NCI-H524 treated with DMSO at 0.1 percent for 48 hours (cell line): ENCODE results near the gene PDGFRB.

Experiments used
- DNase-seq: peaks from one replicate; lab custom pipeline; 2025; lab: John Stamatoyannopoulos, UW

Gene PDGFRB

DNA sequence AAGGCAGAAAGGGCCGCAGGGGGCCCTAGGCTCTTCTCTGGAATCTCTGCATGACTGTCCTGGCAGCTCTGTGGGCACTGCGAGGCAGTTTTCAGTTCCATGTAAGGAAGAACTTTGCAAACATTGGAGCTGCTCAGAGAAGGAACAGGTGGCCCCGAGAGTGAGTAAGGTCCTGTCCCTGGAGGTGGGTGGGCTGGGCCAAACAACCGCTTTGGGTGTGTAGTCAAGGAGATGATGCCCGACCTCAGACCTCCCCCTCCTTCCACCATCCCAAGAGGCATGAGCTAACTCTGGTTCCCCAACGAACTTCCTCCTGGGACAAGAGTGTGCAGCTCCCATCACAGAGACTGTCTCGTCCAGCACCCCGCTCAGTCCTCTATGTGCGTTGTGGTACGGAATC, 89.8 kb downstream of the PDGFRB start:
- DNase-seq, result no peak

DNA sequence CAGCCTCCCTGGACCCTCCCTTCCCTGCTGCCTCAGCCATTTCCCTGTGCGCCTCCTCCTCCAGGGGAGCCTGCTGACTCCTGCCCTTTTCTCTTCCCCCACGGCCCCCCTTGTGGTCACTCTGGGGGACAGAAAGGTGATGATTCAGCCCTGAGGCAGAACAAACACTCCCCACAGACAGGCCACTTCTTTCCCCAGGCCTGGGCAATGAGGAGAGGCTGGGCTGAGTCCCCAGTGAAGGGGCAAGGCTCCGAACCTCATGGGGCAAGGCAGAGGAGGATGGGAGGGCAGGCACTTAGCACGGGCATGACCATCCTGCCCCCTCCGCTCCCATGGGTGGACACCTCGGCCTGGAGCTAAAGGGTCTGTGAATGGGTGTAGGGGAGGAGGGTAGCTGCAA, 90.3 kb downstream of the PDGFRB start:
- no peak for DNase-seq

GRCh38 chr5:150064681-150065220, 90.9 kb downstream of the PDGFRB start:
- DNase-seq, result no peak
